ENCODE results near the gene DKK3.
"Not testable (repeated sequence)": the region's sequence is repeated elsewhere in the genome, so short reads cannot be mapped to it uniquely, and the experiment has no call there.

DKK3 gene

DNA sequence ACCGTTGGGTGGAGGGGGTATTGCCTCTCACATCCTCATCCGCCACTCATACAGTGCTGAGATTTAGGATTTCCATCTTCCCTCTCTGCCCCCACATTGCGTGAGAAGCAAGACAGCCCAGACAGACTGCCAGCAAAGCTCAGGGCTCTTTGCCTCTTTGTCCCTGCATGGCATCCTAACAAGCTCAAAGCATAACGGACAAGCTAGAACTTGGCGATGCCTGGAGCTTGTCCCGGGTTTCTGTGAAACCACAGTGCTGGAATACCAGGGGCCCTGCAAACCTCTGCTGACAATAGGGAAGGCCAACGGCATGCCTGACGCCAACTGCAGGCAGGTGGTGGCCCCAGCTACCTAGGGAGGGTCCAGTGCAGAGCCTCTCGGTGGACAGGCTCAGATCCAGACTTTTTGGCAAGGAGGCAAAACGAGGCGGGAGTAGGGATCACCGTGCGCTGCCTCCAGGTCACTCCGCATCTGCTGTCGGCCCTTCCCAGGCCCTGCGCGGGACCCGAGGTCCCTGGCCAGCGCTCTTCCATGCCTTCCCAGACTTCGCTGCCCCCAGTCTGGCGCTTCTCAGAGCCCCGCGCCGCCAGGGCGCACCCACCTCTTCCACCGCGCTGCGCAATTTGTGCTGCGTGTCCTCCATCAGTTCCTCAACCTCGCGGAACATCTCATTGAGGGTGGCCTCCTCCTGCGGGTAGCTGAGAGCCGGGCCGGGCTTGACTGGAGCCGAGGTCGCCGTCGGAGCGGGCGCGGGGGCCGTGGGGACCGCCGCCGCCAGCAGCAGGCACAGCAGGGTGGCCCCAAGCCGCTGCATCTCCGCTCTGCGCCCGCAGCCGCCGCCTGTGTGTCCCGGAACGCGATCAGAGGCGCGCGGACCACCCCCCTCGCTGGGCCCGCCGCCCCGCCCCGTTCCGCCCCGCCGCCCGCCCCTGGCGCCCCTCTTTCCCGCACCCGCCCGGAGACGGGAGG lies at the start of gene DKK3:
DKK3 (minus strand) TSS at position 858 of the 969 bp plus-strand sequence; CDS start at position 814, 44 bp downstream.
- no peak for DNase-seq

DNA sequence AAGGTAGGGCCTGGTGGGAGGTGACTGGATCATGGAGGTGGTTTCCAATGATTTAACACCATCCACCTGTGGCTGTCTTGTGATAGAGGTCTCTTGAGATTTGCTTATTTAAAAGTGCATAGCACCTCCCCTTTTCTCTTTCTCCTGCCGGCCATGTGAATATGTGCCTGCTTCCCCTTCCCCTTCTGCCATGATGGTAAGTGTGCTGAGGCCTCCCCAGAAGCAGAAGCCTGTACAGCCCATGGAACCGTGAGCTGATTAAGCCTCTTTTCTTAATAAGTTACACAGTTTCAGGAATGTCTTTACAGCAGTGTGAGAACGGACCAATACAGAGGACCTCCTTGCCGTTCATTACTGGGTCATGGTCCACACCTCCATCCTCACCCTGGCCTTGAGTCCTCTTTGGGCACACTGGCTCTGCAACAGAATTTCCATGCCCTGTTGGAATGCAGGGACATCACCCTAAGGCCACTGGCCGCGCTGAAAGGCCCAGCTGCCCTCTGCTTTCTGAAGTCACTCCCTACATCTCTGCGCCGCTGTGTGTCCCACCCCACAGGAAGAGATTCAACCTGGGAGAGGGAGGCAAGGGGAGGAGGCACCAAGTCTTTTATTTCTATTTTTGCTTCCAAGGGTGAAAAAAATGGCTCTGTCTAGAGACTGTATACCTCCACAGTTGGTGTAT lies 49.0 kb upstream of the DKK3 start:
- DNase-seq = no peak

DNA sequence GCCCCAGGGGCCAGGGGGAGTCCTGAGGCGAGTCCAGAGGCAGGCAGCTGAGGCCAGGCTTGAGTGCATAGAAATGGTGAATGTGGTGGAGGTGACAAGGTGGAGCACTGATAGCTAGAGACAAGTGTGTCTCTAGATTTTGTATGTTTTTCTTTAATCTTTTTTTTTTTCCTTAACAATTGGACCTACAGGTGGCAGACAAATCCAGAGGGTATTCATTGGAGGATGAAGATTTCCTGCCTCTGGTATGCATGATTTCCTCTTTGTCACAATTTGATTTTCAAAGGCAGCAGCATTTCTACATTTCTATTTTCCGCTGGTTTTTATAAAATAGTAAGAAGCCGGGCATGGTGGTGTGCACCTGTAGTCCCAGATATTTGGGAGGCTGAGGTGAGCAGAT lies 47.7 kb upstream of the DKK3 start:
- no peak for DNase-seq

DNA sequence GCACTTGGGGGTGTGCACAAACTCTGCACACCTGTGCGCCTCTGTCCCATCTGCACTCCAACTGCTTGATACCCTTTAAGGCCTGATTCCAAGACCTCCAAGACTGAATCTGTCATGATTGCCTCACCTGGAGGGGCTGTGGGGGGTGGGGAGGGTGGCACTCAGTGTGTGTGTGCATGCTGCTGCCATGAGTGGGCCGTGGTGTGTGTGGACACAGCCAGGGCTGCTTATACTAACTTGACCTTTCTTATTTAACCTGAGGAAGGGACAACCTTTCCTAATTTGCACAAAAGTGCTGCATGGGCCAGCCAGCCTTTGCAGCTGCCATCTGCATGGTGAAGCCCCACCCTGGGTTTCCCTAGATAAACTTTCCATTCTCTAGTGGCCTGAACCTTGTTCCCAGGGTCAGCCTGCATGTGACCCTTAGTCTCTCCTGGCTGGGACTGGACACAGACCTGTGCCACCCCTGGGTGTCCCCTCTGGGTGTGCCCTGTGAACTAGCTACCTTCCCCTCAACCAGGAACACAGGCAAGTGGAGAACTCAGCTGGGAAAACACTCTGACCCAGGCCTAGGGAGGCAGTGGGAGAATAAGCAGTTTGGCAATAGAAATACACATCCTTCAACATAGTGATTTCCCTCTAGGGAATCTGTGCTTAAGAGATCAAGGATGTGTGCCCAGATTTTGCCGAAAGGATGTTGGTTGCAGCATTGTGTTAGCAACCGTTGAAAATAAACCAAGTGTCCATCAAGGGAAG lies 45.4 kb upstream of the DKK3 start:
- no peak for DNase-seq

DNA sequence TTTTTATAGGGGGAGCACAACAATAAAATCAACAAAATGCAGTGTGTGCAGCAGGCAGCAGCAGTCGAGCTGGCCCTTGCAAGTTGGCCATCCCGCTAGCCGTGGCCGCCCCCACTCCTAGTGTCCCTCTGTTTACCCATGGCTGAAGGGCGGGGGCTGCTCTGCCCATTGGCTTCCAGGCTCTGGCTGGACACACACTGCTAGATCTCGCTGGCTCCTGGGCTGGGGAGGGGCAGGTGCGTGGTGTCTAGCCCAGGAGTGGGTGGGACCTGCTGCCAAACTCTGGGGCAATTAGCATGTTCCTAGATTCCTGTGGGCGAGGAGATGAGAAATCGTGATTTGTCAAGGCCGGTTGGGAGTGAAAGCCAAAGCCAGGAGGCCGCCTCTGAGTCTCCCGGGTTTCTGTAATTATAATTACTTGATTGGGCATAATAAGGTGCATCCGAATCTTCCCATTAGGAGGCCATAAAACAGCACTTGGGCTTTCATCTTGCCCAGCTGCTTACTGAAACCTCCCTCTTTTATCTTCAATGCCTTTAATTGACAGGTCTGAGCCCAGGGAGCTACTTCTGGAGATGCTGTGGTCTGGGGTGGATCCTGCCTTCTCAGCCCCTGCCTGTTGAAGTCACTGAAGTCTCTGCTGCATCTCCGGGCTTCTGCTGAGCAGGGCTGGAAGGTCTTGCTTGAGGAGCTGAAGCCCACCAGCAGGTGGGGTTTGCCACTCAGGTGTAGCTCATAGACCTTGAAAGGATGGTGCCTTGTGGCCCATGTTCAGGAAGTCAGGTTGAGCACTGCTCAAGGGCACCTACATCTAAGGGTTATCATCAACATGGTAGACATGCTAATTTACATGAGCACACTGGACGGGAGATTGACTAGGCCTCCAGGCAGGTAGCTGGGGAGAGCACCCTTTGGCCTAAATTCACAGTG lies 44.5 kb upstream of the DKK3 start:
- DNase-seq = no peak

DNA sequence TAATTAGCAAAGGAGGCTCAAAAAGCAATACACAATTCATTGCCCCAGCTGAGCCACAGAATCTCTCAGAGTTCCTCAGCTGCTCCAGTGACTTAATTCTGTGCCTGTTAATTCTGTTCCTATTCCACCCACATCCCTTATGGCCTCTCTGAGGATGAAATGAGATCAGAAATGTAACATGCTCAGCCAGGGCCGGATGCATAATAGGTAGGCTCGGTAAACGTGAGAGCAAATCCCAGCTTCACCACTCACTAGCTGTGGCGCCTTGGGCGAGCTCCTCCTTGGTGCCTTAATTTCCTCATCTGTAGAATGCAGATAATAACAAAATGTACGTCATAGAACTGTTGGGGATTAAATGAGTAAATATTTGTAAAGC lies 42.8 kb upstream of the DKK3 start:
- DNase-seq = no peak

DNA sequence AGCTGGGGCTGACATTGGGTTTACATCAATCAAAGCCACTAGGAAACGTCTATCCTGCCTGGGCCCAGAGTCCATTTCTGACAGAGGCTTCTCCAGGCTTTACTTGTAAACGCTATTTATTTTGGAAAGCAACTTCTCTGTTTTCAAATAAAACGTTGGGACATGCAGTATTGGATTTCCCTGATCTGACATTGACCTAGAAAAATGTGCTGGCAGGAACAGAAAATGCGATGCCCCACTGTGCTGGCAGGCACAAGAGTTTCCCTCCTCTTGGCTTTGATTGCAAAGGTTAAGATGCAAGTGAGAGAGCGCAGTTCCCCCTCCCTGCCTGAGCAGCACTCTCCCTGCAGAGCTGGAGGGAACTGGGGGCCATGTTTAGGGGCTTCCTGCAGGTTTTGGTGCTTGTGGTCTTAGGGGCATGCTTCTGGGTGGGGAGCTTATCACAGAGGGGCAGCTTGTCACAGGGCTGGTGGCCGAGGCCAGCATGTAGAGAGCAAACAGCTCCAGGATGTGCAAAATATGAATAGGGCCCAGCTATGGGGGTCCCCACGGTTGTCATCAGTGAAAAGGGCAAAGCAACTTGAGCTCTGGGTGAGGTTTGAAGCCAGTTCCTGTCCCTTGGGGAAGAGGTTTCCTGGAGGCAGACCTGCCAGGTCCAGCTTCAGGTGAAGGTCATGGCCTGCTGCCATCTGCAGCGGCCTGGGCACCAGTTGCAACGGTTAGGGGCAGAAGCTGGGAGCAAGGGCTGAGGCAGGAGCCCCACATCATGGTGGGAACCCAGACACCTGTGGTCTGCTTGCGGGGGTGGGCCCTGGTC lies 42.3 kb upstream of the DKK3 start:
- DNase-seq = no peak

DNA sequence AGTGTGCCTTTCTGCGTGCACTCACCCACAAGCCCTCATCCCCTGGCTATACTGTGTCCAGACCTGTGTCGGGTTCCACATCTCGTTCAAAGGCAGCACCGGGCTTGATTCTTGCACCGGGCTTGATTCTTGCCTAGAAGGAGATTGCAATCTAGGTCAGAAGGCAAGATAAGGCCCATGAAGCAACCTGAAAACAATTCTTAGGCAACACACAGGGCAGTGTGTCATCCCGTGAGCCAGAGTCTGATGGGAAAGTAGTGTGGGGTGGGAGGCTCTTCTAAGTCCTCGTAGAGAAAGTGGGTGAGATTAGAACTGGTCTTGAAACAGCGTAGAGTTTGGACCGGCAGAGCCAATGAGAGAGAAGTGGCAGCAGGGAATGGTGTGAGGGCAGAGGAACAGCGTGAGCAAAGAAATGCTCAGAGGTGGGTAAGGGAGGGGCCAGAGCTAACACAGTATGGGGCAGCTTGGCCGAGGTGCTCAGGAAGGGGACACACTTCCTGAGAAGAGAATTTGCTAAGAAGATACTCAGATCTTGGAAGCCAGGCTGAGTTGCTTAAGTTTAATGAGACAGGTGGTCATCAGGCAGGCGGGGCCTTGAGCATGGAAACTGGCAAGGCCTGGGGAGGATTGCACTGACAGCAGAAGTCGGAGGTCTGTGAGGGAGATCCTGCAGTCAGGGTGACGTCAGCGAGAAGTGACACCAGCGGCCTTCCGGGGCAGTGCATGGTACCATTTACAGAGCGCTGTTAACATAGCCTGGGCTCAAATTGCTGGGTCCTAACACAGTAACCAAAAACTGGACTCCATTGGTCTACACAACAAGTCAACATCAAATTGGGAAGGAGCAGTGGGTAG lies 40.7 kb upstream of the DKK3 start:
- DNase-seq = no peak

DNA sequence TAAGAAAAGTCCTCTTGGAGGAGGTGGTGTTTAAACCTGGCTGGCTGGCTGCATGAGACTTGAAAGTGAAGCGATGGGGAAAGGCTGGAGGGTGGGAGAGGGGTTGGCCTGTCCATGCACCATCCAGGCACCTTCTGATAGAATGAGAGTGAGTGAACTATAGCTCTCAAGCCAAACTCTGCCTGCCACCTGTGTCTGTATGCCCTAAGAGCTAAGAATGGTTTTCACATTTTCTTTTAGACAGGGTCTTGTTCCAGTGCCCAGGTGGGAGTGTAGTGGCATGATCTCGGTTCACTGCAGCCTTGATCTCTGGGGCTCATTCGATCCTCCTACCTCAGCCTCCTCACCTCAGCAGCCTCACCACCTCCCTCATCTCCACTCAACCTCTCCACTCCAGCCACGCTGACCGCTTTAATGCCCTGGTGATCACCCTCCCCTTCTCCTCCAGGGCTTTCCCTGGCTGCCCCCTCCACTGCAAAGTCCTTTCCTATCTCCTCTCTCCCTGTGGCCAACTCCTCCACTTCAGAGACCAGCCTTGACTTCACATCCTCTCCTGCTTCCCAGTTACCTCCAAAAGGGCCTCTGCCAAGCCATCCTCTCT lies 38.3 kb upstream of the DKK3 start:
- no peak for DNase-seq

DNA sequence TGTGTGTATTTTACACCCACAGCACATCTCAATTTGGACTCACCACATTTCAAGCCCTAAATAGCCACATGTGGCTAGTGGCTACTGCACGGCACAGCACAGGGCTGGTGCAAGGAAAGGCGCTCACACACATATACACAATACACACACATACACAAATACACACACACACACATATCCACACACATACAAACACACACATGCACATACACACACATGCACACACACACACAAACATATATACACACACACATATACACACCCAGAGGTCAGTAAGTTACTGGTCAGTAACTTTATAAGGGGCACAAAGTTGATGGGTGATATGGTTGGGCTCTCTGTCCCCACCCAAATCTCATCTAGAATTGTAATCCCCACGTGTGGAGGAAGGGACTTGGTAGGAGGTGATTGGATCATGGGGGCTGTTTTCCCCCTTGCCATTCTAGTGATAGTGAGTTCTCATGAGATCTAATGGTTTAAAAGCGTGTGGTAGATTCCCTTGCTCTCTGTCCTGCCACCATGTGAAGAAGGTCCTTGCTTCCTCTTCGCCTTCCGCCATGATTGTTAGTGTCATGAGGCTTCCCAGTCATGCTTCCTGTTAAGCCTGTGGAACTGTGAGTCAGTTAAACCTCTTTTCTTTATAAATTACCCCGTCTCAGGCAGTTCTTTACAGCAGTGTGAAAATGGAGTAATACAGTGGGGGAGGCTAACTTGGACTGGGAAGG lies 37.6 kb upstream of the DKK3 start:
- peak; percentile 58 to 86 (median 74) for DNase-seq

DNA sequence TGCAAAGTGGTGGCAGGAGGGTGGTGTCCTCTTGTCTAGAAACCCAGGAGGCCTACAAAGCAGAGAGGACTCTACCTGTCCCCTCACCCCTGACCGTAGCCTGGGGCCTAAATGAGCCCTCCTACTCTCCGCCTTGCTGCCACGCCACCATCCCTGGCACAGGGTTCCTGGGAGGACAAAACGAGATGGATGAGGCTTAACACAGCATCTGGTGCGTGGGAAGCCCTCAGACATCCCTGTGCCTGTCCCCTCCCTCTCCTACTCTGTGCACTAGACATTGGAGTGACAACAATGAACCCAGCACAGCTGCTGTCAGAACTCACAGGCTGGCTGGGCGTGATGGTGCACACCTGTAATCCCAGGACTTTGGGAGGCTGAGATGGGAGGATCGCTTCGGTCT lies 36.4 kb upstream of the DKK3 start:
- DNase-seq = no peak

DNA sequence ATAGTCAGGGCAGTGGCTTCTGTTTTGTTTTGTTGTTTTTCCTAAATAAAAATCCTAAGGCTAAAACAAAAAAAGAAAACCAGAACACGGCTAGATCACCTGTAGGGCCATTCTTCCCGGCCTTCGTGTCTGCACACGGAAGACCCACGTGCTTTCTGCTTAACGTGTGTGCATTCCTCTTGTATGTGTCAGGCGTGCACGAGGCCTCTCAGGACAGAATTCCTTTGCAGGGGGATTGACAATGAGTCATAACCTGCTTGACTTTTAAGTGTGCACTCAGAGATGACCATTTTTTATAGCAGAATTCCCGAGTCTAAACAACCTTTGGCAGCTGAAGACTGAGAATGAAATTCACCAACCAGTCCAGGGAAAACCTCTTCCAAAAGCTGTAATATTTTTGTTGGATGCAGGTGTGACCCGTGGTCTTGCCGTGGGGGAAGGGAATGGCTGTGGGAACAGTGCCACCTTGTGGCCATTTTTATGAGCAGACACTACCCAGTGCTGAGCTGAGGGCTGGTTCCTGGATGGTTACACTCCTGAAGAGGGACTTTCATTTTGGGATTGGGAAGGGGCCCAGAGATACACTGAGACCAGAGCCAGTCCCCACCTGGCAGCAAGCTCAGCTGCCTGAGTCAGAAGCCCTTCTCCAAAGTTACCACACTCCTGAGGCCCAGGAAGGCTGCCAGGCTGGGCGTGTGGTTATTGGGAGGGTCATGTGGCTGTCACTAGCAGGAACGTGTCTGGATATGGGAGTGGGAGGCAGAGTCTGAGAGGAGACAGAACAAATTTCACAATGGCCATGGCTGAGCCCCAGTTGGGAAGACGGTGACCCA lies 35.7 kb upstream of the DKK3 start:
- peak; percentile 52 to 74 (median 66) for DNase-seq

DNA sequence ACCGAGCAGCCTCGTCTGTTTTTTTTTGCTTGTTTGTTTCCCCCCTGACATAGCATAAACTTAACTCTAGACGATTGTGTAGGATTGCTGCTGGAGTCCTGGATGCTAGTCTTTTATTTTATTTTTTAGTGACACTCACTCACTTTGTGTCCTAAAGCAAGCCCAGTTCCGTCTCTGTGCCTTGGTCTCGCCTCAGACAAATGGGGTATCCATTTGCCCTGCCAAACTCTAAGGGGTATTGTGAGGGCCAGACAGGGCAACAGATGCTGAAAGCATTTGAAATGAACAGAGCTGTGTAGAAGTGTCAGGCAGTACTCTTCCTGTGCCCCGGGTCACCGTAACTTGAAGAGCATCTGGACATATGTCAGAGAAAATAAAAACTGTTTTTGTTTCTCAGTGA lies 34.8 kb upstream of the DKK3 start:
- DNase-seq = no peak

DNA sequence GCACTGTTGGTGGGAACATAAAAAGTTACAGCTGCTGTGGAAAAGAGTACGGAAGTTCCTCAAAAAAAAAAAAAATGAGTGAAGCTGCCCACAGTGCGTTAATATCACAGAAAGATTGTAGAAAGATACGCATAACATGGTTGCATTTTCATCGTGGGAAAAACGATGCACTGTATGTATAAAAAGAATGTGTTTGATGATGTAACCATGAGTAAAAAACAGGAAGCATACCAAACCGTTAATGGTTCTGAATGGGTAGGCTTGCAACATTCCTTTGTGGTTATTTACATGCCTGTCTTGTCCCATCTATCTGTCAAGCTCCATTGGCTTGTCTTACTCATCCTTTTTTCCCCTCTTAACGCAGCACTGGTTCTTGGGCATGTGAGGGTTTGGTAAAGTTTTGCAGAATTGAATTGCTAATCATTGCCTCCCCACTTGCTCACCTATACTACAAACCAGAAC lies 33.8 kb upstream of the DKK3 start:
- peak; percentile 72 to 90 (median 87) for DNase-seq

DNA sequence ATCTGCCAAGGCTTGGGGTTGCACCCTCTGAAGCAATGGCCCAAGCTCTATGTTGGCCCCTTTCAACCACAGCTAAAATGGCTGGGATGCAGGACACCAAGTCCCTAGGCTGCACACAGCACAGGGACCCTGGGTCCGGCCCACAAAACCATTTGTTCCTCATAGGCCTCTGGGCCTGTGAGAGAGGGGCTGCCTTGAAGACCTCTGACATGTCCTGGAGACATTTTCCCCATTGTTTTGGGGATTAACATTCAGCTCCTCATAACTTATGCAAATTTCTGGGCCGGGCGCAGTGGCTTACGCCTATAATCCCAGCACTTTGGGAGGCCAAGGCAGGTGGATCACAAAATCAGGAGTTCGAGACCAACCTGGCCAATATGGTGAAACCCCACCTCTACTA lies 32.3 kb upstream of the DKK3 start:
- not testable (repeated sequence) for DNase-seq

DNA sequence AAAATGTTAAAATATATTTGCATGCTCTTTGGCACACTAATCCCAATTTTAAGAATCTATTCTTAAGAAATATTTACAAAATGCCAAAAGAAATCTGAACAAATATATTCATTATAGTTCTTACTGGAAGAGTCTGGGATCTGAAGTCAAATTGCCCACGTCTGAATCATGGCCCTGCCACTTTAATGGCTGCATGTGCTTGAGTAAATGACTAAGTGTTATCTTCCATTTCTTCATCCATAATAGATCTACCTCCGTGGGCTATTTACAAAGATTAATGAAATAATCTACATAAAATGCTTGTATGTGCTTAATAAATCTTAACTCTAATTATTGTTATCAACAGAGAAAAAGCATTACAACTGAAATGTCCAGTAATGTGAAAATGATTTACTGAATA lies 24.5 kb upstream of the DKK3 start:
- no peak for DNase-seq

DNA sequence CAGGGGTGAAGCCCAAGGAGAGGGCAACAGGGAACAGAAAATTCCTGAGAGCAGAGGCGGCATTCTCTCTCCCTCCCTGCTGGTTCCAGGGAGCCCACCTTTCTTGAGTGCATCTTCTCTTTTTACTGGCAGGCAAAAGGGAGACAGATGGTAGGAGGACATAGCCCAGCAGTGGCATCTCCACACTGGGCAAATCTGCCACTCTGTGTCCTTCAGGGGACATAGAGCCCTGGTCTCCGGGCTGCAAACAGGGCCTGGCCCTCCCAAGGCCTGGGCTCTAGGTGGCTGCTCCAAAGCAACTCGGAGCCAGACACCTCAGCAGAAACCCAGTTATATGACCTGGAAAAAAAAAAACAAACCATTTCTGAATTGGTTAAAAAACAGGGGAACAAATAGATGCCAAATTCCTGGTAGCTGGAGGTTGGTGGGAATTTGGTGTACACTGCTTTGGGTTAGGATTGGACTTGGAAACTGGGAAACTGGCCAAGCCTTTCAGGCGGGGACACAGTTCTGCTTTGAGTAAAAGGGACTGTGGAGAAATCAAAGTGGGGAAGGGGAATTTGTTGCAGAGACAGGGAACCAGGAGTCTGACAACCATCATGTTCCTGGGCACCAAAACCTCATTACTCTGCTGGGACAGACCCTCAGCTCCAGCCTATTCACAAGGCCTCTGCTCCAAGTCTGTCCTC lies 23.6 kb upstream of the DKK3 start:
- no peak for DNase-seq
